Measurements from ENCODE around the gene VSIG10L2.
"Not testable (repeated sequence)": the region's sequence is repeated elsewhere in the genome, so short reads cannot be mapped to it uniquely, and the experiment has no call there.

Gene VSIG10L2

GRCh38 chr11:125945797-125946520, at the start of gene VSIG10L2:
TSS of gene VSIG10L2 (plus strand) at chr11:125946044. CDS start at chr11:125946056, 12 bp downstream.
- DNase-seq, result no peak

- no peak for DNase-seq
Observed at GRCh38 chr11:125901872-125902271, 44.0 kb upstream of the VSIG10L2 start.

- DNase-seq, result no peak
Observed at GRCh38 chr11:125902277-125902926, 43.4 kb upstream of the VSIG10L2 start.

- peak; percentile 91 for DNase-seq
Observed at GRCh38 chr11:125902927-125903710, 42.7 kb upstream of the VSIG10L2 start, which contains the start of gene PUS3. TSS of gene PUS3 (minus strand) at chr11:125903206. CDS start at chr11:125896284, 6,922 bp downstream.

GRCh38 chr11:125903711-125904659, 41.9 kb upstream of the VSIG10L2 start, which contains the start of gene DDX25:
TSS of gene DDX25 (plus strand) at chr11:125904508. CDS start at chr11:125904518, 10 bp downstream.
- DNase-seq, result no peak

GRCh38 chr11:125904678-125905077, 41.2 kb upstream of the VSIG10L2 start:
- no peak for DNase-seq

GRCh38 chr11:125910226-125910849, 35.5 kb upstream of the VSIG10L2 start:
- no peak for DNase-seq

GRCh38 chr11:125914601-125915000, 31.2 kb upstream of the VSIG10L2 start:
- DNase-seq, result not testable (repeated sequence)

GRCh38 chr11:125916683-125917347, 29.0 kb upstream of the VSIG10L2 start:
- DNase-seq, result no peak

- no peak for DNase-seq
Observed at GRCh38 chr11:125918140-125918840, 27.6 kb upstream of the VSIG10L2 start.

GRCh38 chr11:125921042-125921441, 24.8 kb upstream of the VSIG10L2 start:
- no peak for DNase-seq

- DNase-seq, result no peak
Observed at GRCh38 chr11:125922156-125922555, 23.7 kb upstream of the VSIG10L2 start.

GRCh38 chr11:125923012-125923579, 22.7 kb upstream of the VSIG10L2 start:
- DNase-seq, result peak; percentile 57

- DNase-seq, result no peak
Observed at GRCh38 chr11:125923633-125924032, 22.2 kb upstream of the VSIG10L2 start.

- DNase-seq, result no peak
Observed at GRCh38 chr11:125924384-125925007, 21.3 kb upstream of the VSIG10L2 start.

GRCh38 chr11:125925247-125925740, 20.6 kb upstream of the VSIG10L2 start:
- DNase-seq, result no peak

- DNase-seq, result no peak
Observed at GRCh38 chr11:125925804-125926203, 20.0 kb upstream of the VSIG10L2 start.

GRCh38 chr11:125926682-125927081, 19.2 kb upstream of the VSIG10L2 start:
- no peak for DNase-seq

- no peak for DNase-seq
Observed at GRCh38 chr11:125929445-125930075, 16.3 kb upstream of the VSIG10L2 start.

Data from stimulated activated CD4-positive, alpha-beta T cell treated with anti-CD3 and anti-CD28 coated beads, Interleukin-4, amount 100 ng/mL, for 24 hours (primary cell).